ENCODE results near the gene LSM4. TPM values are rescaled to one million over a fixed set of nuclear protein-coding genes. Genes with fewer than 3 reads are reported as not detected.

LSM4 gene
- total RNA-seq, 1 donor from 2014 or later, result 72.3 TPM

DNA sequence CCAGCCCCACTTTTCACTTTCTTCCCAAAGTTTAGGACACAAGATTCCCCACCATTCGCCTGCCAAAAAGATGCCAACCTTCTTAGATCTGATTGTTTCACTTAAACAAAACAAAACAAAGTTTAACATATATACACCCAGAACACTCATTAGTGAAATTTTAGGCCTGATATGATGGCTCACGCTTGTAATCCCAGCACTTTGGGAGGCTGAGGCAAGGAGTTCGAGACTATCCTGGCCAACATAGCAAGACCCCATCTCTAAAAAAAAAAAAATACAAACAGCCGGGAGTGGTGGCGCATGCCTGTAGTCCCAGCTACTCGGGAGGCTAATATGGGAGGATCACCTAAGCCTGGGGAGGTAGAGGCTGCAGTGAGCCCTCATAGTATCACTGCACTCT, 22.4 kb upstream of the LSM4 start:
- H3K36me3 ChIP-seq, result peaks cover 19% of the 10 kb centered on the region
- no peak overlapping the region for H3K4me3 ChIP-seq
- no peak for DNase-seq
- H3K27ac ChIP-seq, result no peak overlapping the region
- no peak for ATAC-seq
- H3K9me3 ChIP-seq, result no peaks in the 10 kb centered on the region
- intact Hi-C loops (cut with DNase I), result loop anchor here (10.0 kb wide), 1 partner anchor 50 kb away; the partner anchor contains the start of gene LRRC25
- peaks cover 14% of the 10 kb centered on the region for H3K4me1 ChIP-seq
- H3K27me3 ChIP-seq (ENCODE audit: low read depth), result no peaks in the 10 kb centered on the region
- TF ChIP-seq, protein P1, sequence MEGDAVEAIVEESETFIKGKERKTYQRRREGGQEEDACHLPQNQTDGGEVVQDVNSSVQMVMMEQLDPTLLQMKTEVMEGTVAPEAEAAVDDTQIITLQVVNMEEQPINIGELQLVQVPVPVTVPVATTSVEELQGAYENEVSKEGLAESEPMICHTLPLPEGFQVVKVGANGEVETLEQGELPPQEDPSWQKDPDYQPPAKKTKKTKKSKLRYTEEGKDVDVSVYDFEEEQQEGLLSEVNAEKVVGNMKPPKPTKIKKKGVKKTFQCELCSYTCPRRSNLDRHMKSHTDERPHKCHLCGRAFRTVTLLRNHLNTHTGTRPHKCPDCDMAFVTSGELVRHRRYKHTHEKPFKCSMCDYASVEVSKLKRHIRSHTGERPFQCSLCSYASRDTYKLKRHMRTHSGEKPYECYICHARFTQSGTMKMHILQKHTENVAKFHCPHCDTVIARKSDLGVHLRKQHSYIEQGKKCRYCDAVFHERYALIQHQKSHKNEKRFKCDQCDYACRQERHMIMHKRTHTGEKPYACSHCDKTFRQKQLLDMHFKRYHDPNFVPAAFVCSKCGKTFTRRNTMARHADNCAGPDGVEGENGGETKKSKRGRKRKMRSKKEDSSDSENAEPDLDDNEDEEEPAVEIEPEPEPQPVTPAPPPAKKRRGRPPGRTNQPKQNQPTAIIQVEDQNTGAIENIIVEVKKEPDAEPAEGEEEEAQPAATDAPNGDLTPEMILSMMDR (IDR thresholded peaks at IDR 0.05), result no peak

DNA sequence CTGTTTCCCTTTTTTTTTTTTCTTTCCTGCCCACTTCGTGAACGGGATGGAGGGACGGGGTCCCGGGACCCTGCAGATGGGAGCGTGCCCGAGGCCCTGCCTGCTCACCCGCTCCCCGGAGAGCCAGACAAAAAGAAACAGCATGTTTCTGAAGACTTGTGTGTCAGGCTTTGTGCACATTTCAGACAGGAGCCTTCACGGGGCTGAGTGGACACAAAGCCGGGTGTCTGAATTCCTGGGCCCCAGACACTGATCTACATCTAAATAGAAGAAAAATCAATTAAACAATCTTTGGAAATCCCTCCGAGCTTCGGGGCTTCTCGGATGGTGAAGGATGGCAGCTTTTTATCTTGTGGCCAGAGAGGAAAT, 21.7 kb upstream of the LSM4 start:
- peaks cover 16% of the 10 kb centered on the region for H3K4me1 ChIP-seq
- H3K9me3 ChIP-seq, result no peaks in the 10 kb centered on the region
- TF ChIP-seq, protein P1 (IDR thresholded peaks at IDR 0.05), result no peak
- H3K36me3 ChIP-seq, result peaks cover 19% of the 10 kb centered on the region
- ATAC-seq (no peak), DNase-seq (no peak)
- H3K4me3 ChIP-seq, result no peak overlapping the region
- intact Hi-C loops (cut with DNase I), result loop anchor here (10.0 kb wide), 1 partner anchor 50 kb away; the partner anchor contains the start of gene LRRC25
- H3K27me3 ChIP-seq (ENCODE audit: low read depth), result no peaks in the 10 kb centered on the region
- H3K27ac ChIP-seq, result no peak overlapping the region

DNA sequence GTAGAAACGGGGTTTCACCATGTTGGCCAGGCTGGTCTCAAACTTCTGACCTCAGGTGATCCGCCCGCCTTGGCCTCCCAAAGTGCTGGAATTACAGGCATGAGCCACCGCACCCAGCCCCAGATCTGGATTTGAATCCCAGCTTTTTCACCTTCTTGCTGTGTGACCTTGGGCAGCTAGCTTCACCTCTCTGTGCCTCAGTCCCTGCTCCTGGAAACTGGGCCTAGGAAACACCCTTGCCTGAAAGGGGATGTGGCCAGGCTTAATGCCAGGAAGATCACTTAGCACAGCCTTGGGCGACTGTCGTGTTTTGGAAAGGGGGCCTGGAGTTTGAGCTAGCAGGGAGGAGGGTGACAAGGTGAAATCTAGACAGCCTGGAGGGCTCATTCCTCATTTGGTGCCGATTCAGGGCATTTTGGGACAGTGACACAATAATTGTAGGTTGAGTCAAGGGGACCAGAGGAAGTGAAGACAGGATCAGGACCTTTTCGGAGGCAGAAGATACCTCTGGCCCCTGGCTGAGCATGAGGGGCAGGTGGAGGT, 19.3 kb upstream of the LSM4 start:
- ATAC-seq (no peak), DNase-seq (no peak)
- Histone ChIP-seq H3K4me1 (peaks cover 15% of the 10 kb centered on the region), H3K4me3 (no peak overlapping the region), H3K36me3 (peaks cover 19% of the 10 kb centered on the region), H3K27ac (no peak overlapping the region), H3K9me3 (no peaks in the 10 kb centered on the region), H3K27me3 (ENCODE audit: low read depth) (no peaks in the 10 kb centered on the region)
- intact Hi-C loops (cut with DNase I), result loop anchor here (10.0 kb wide), 1 partner anchor 53 kb away; the partner anchor contains the start of gene LRRC25
- TF ChIP-seq, protein P1 (IDR thresholded peaks at IDR 0.05), result no peak

DNA sequence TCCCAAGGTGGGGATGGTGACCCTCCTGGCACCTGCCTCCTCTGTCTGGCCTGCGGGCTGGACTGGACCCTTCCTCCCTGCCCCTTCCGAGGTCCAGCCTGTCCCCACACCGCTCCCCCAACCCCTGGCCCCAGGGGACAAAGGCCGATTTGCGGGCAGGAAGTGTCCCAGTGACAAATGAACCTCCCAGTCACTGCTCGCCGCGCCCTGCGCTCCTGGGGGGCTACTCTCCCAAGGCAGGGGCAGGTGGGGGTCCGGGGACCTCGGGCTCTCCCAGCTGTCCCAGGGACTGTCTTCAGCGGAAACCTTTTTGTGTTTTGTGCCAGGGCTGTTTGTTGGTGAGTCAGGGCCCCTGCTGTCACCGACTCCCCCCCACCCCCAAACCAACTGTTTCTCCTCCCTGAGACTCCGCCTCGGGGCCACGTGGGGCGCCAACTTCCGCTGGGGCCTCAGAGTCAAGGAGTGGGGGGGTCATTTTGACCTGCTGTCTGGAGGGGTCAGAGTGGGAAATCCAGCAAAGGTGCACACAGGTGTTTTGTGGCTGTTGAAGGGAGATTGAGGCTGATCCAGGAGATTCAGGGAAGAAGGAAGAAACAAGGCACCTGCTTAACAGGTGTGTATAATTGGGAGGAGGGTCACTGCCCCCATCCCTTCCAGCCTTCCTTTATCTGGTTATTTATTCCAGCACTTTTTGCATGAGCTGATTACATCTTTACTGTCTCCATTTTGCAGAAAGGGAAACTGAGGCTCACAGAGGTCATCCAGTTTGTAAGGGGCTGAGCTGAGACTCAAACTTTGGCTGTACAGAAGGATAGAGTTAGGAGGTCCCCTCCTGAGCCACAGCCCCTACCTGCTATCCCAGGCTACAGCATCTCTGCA, 18.4 kb upstream of the LSM4 start:
- H3K4me3 ChIP-seq, result peak overlapping the region; percentile 96
- TF ChIP-seq, protein P1 (IDR thresholded peaks at IDR 0.05), result no peak
- peaks cover 19% of the 10 kb centered on the region for H3K36me3 ChIP-seq
- intact Hi-C loops (cut with DNase I), result loop anchor here (10.0 kb wide), 1 partner anchor 54 kb away; the partner anchor contains the start of gene LRRC25
- H3K9me3 ChIP-seq, result no peaks in the 10 kb centered on the region
- DNase-seq (peak; percentile 73), ATAC-seq (peak; percentile 83)
- peaks cover 15% of the 10 kb centered on the region for H3K4me1 ChIP-seq
- H3K27ac ChIP-seq, result peak overlapping the region; percentile 79
- H3K27me3 ChIP-seq (ENCODE audit: low read depth), result no peaks in the 10 kb centered on the region

DNA sequence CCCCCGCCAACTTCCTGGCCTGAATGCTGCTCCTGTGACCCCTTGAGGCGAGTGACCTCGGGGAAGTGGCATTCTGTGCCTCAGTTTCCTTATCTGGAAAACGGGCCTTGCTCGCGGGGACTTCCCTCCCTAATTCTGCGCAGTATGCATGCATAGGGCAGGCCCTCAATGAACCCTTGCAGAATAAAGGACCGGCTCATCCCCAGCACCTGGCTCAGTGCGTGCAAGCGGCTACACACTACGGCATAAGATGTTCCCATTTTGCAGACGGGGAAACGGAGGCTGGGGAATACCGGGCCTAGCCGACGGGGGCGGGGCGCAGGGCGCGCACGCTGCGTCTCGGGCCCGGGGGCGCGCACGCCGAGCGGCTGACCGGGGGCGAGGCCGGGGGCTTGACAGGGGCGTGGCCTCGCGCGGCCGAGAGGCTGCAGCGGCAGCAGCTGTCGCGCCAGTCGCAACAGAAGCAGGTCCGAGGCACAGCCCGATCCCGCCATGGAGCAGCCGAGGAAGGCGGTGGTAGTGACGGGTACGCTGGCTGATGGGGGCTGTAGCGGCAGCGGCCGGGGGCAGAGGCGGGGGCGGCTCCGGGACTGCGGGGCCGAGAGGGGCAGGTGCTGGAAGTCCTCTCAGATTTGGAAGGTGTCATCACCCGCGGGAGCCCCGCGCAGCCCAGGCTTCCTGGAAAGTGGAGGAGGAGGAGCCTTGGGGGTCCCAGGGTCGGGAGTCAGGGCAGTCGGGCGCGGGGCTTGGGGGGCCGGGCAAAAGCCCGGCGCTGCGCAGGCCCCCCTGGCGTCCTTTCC, 17.5 kb upstream of the LSM4 start, which contains the start of gene PGPEP1:
Gene PGPEP1, plus strand, starts transcription at position 409 of the 800 bp plus-strand sequence. Its CDS starts 84 bp downstream, at position 493.
- intact Hi-C loops (cut with DNase I), result loop anchor here (10.0 kb wide), 1 partner anchor 54 kb away; the partner anchor contains the start of gene LRRC25
- Histone ChIP-seq H3K27ac (peak within 1 kb of the TSS; percentile 79), H3K9me3 (no peaks in the 10 kb centered on the region), H3K4me3 (peak within 1 kb of the TSS; percentile 96), H3K36me3 (peaks cover 16% of the 10 kb centered on the region), H3K4me1 (peaks cover 15% of the 10 kb centered on the region), H3K27me3 (ENCODE audit: low read depth) (no peaks in the 10 kb centered on the region)
- TF ChIP-seq, protein P1 (IDR thresholded peaks at IDR 0.05), result no peak
- DNase-seq (peak; percentile 85), ATAC-seq (peak; percentile 93 to 94)
